ENCODE results near the gene ZMYM3. TPM values are rescaled to one million over a fixed set of nuclear protein-coding genes. Genes with fewer than 3 reads are reported as not detected.

Gene ZMYM3
- total and polyA plus RNA-seq, 9 of the 15 experiments (the other 6 are each of a cell fraction or from before 2014, with no cell fraction given), result 4.3 to 36.3 (median 16.8) TPM

- TF ChIP-seq HNRNPH1 (optimal IDR thresholded peaks at IDR 0.05; ENCODE audit: low read depth, low read length) (no peak), ELF4 (CRISPR knock-in tag; IDR thresholded peaks at IDR 0.05) (peak; percentile 25; the same call in 1 of the 2 replicates), KDM5B (IDR thresholded peaks at IDR 0.05; ENCODE audit: insufficient replicate concordance, low read depth, low read length) (peak; percentile 3), ZNF124 (CRISPR knock-in tag; IDR thresholded peaks at IDR 0.05) (no peak), PTBP1 (IDR thresholded peaks at IDR 0.05; ENCODE audit: low read depth, low read length) (no peak), CBFB (CRISPR knock-in tag; IDR thresholded peaks at IDR 0.05) (no peak), ZNF354B (CRISPR knock-in tag; IDR thresholded peaks at IDR 0.05) (no peak), ZNF224 (CRISPR knock-in tag; IDR thresholded peaks at IDR 0.05) (no peak), ELF2 (CRISPR knock-in tag; IDR thresholded peaks at IDR 0.05) (no peak), KLF10 (CRISPR knock-in tag; IDR thresholded peaks at IDR 0.05) (no peak), SMAD4 (CRISPR knock-in tag; conservative IDR thresholded peaks at IDR 0.05) (no peak), KLF1 (tag; IDR thresholded peaks at IDR 0.05) (no peak), FOXJ3 (CRISPR knock-in tag; IDR thresholded peaks at IDR 0.05) (no peak), JUND (IDR thresholded peaks at IDR 0.05; ENCODE audit: borderline replicate concordance, low read depth, low read length) (no peak), JUND (tag; IDR thresholded peaks at IDR 0.05; ENCODE audit: borderline replicate concordance, low read depth, low read length) (no peak), MNT (conservative IDR thresholded peaks at IDR 0.05) (peak; percentile 37 to 54; a peak in 2 of 4 replicates), RFX7 (CRISPR knock-in tag; IDR thresholded peaks at IDR 0.05) (no peak), TEAD1 (CRISPR knock-in tag; IDR thresholded peaks at IDR 0.05) (no peak)
- TF ChIP-seq, protein P1, sequence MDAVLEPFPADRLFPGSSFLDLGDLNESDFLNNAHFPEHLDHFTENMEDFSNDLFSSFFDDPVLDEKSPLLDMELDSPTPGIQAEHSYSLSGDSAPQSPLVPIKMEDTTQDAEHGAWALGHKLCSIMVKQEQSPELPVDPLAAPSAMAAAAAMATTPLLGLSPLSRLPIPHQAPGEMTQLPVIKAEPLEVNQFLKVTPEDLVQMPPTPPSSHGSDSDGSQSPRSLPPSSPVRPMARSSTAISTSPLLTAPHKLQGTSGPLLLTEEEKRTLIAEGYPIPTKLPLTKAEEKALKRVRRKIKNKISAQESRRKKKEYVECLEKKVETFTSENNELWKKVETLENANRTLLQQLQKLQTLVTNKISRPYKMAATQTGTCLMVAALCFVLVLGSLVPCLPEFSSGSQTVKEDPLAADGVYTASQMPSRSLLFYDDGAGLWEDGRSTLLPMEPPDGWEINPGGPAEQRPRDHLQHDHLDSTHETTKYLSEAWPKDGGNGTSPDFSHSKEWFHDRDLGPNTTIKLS (IDR thresholded peaks at IDR 0.05; ENCODE audit: borderline replicate concordance, low read depth), result no peak
- TF ChIP-seq, protein P2, sequence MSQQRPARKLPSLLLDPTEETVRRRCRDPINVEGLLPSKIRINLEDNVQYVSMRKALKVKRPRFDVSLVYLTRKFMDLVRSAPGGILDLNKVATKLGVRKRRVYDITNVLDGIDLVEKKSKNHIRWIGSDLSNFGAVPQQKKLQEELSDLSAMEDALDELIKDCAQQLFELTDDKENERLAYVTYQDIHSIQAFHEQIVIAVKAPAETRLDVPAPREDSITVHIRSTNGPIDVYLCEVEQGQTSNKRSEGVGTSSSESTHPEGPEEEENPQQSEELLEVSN (IDR thresholded peaks at IDR 0.05; ENCODE audit: borderline replicate concordance in 1 of 2, extremely low read depth in 1 of 2, insufficient read depth in 1 of 2, insufficient read length in 1 of 2, low read depth in 1 of 2, low read length in 1 of 2, poor library complexity in 1 of 2, severe bottlenecking in 1 of 2), result no peak
- TF ChIP-seq, protein P3, sequence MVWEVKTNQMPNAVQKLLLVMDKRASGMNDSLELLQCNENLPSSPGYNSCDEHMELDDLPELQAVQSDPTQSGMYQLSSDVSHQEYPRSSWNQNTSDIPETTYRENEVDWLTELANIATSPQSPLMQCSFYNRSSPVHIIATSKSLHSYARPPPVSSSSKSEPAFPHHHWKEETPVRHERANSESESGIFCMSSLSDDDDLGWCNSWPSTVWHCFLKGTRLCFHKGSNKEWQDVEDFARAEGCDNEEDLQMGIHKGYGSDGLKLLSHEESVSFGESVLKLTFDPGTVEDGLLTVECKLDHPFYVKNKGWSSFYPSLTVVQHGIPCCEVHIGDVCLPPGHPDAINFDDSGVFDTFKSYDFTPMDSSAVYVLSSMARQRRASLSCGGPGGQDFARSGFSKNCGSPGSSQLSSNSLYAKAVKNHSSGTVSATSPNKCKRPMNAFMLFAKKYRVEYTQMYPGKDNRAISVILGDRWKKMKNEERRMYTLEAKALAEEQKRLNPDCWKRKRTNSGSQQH (CRISPR knock-in tag; IDR thresholded peaks at IDR 0.05), result no peak
- TF ChIP-seq, protein P4, sequence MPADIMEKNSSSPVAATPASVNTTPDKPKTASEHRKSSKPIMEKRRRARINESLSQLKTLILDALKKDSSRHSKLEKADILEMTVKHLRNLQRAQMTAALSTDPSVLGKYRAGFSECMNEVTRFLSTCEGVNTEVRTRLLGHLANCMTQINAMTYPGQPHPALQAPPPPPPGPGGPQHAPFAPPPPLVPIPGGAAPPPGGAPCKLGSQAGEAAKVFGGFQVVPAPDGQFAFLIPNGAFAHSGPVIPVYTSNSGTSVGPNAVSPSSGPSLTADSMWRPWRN (IDR thresholded peaks at IDR 0.05; ENCODE audit: low read depth), result no peak
These were observed 28.8 kb upstream of the ZMYM3 start (continued) for GRCh38 chrX:71282514-71283402.

Measured in K562 (cell line).